ENCODE measurements around the gene ARL8B. TPM values are rescaled to one million over a fixed set of nuclear protein-coding genes. Genes with fewer than 3 reads are reported as not detected.
A peak's percentile ranks its signal among the peaks of the same experiment; 100 is the strongest.

Gene ARL8B
- total and polyA plus RNA-seq, 10 of the 15 experiments (the other 5 are each of a cell fraction or from before 2014, with no cell fraction given) = 22.0 to 80.6 (median 43.7) TPM

GRCh38 chr3:5205165-5205941, 83.3 kb downstream of the ARL8B start:
- H2AFZ ChIP-seq (ENCODE audit: control insufficient read depth, low read depth, low read length) = no peak overlapping the region
- H3K9me3 ChIP-seq (replicated peaks; ENCODE audit: control insufficient read depth, insufficient read depth, low read length) = no peaks in the 10 kb centered on the region
- peaks cover 36 to 76% of the 10 kb centered on the region in 2 experiments for H3K36me3 ChIP-seq (ENCODE audit: control insufficient read depth in 2 of 2, insufficient read depth in 2 of 2, low read length in 1 of 2)
- H3K27ac ChIP-seq (ENCODE audit: control insufficient read depth, insufficient read depth) = peak overlapping the region; percentile 38
- ChIA-PET POLR2A (interaction anchor here (0.9 to 3.4 kb wide), 10 partner anchors 9 to 494 kb away, joined by 3 to 15 read pairs (median 7); partner anchors contain the start of gene ARL8B), SMC1A (ENCODE audit: uncharacterized antibody, unreplicated experiment) (interaction anchor here (0.8 to 3.7 kb wide), 13 partner anchors 9 to 93 kb away, joined by 3 to 23 read pairs (median 6); no protein-coding TSS in a partner anchor), RAD21 (ENCODE audit: unreplicated experiment) (interaction anchor here (0.5 to 3.0 kb wide), 12 partner anchors 8 to 93 kb away, joined by 3 to 14 read pairs (median 6); partner anchors contain the start of genes ARL8B and EDEM1), CTCF (interaction anchor here (0.9 to 1.6 kb wide), 9 partner anchors 10 to 494 kb away, joined by 3 to 8 read pairs (median 3); no protein-coding TSS in a partner anchor)
- no TSS peak for BruUV-seq (replicated peaks)
- H3K4me2 ChIP-seq (ENCODE audit: control insufficient read depth, insufficient read depth) = peak overlapping the region; percentile 31; the same call in 1 of the 2 replicates
- FAIRE-seq = peak; percentile 83
- peak; percentile 98 for ATAC-seq
- intact Hi-C loops (cut with micrococcal nuclease; ENCODE audit: unreplicated experiment) (loop anchor here (2.0 kb wide), 1 partner anchor 69 kb away; no protein-coding TSS in a partner anchor), in situ Hi-C loops (cut with MboI) (no loop called here)
- WGBS (ENCODE audit: insufficient coverage, insufficient replicate concordance, low lambda C conversion rate, missing lambda C conversion rate) = 16% methylated on average over 7 of the region's 7 CpGs
- peak; percentile 86 for DNase-seq (ENCODE audit: low read depth, low spot score)
- H3K27me3 ChIP-seq (replicated peaks in 1 of 2; ENCODE audit: control insufficient read depth in 2 of 2, insufficient read depth in 2 of 2, low read length in 1 of 2) = no peaks in the 10 kb centered on the region
- H3K4me3 ChIP-seq = no peak overlapping the region
- H3K79me2 ChIP-seq (ENCODE audit: control insufficient read depth, insufficient read depth, low read length) = peaks cover 28% of the 10 kb centered on the region
- no peaks in the 10 kb centered on the region for H4K20me1 ChIP-seq (ENCODE audit: control insufficient read depth, insufficient read depth)
- 0 out of 2 replicates have a peak overlapping the region, but pooled peaks have one; percentile 26 for H3K9ac ChIP-seq (ENCODE audit: control insufficient read depth, insufficient read depth, low read length)
- H3K4me1 ChIP-seq (ENCODE audit: control insufficient read depth, insufficient read depth, low read length) = peaks cover 9% of the 10 kb centered on the region
- TF ChIP-seq PAX5 (IDR thresholded peaks at IDR 0.05; ENCODE audit: borderline replicate concordance, low read depth, low read length) (peak; percentile 79; the same call in 1 of the 2 replicates), STAT1 (conservative IDR thresholded peaks at IDR 0.05) (no peak), POLR2AphosphoS5 (IDR thresholded peaks at IDR 0.05; ENCODE audit: low read length) (peak; percentile 67; the same call in 1 of the 2 replicates), BACH1 (IDR thresholded peaks at IDR 0.05; ENCODE audit: borderline replicate concordance) (peak; percentile 87; the same call in 1 of the 2 replicates), TBL1XR1 (IDR thresholded peaks at IDR 0.05; ENCODE audit: low read depth, low read length) (no peak), SKIL (IDR thresholded peaks at IDR 0.05; ENCODE audit: low read depth, poor library complexity, severe bottlenecking) (peak; percentile 78), MEF2B (IDR thresholded peaks at IDR 0.05; ENCODE audit: partially characterized antibody, poor library complexity, severe bottlenecking) (peak; percentile 48), POU2F2 (IDR thresholded peaks at IDR 0.05; ENCODE audit: borderline replicate concordance, low read depth, low read length) (peak; percentile 35; the same call in 1 of the 3 replicates), HDGF (IDR thresholded peaks at IDR 0.05) (0 out of 2 replicates have a peak, but pooled peaks have one; percentile 46), PML (IDR thresholded peaks at IDR 0.05; ENCODE audit: low read length) (0 out of 2 replicates have a peak, but pooled peaks have one; percentile 47), FOXM1 (IDR thresholded peaks at IDR 0.05; ENCODE audit: low read depth, low read length) (peak; percentile 86; the same call in 1 of the 2 replicates), SRF (IDR thresholded peaks at IDR 0.05; ENCODE audit: low read depth in 2 of 2, low read length in 2 of 2) (peak in 1 of 2 experiments; percentile 52; a peak in 2 of 4 replicates), TCF7 (IDR thresholded peaks at IDR 0.05; ENCODE audit: borderline replicate concordance) (peak; percentile 49; the same call in 1 of the 2 replicates), SP1 (IDR thresholded peaks at IDR 0.05; ENCODE audit: low read depth, low read length) (peak; percentile 73), BCL3 (IDR thresholded peaks at IDR 0.05; ENCODE audit: borderline replicate concordance, insufficient read depth, low read depth, low read length, poor library complexity, severe bottlenecking) (peak; percentile 87), ZBED1 (IDR thresholded peaks at IDR 0.05; ENCODE audit: borderline replicate concordance) (peak; percentile 60; the same call in 1 of the 2 replicates), MEF2A (IDR thresholded peaks at IDR 0.05; ENCODE audit: insufficient read depth, low read depth, low read length) (peak; percentile 77; the same call in 1 of the 2 replicates), RAD21 (IDR thresholded peaks at IDR 0.05; ENCODE audit: insufficient read depth, low read depth, low read length) (peak; percentile 29; the same call in 1 of the 2 replicates), NFIC (IDR thresholded peaks at IDR 0.05; ENCODE audit: low read depth, low read length) (peak; percentile 74; the same call in 1 of the 2 replicates), IRF4 (IDR thresholded peaks at IDR 0.05; ENCODE audit: low read depth, low read length) (peak; percentile 93)

Data from GM12878 (cell line).